K562 (cell line): ENCODE results near the gene SYMPK. TPM values are rescaled to one million over a fixed set of nuclear protein-coding genes. Genes with fewer than 3 reads are reported as not detected.

Source experiments
- ATF7 ChIP-seq: fragments of 450-650 bp; IDR thresholded peaks from 2 replicates; pipeline ENCODE4 v1.7.1; 2014; ENCODE audit warnings: mild to moderate bottlenecking, moderate library complexity
- BCLAF1 ChIP-seq, 2 experiments: fragments of 450-650 bp in 1 of 2; IDR thresholded peaks; 2 replicates each; pipeline ENCODE4 v1.6.1; 2011 to 2017; ENCODE audit warnings: low read depth in 2 of 2, antibody characterized with exemption in 1 of 2, borderline replicate concordance in 1 of 2, low read length in 1 of 2, mild to moderate bottlenecking in 1 of 2, mixed read lengths in 1 of 2; ENCODE audit not compliant: control insufficient read depth in 1 of 2
- BRCA1 ChIP-seq, 2 experiments: fragments of 450-650 bp in 1 of 2; sonication (generic) in 1 of 2; formaldehyde crosslinking in 1 of 2; IDR thresholded peaks; 2 replicates each; pipeline versions ENCODE4 v1.5.0 to v1.6.1; 2017 to 2020; ENCODE audit warnings: mild to moderate bottlenecking in 1 of 2, missing genetic modification reagents in 1 of 2
- CREB1 ChIP-seq, 2 experiments: sonication (generic) in 1 of 2; formaldehyde crosslinking in 1 of 2; IDR thresholded peaks; 2 replicates each; pipeline versions ENCODE4 v1.6.1 to v1.8.0; 2012 to 2022; ENCODE audit warnings: inconsistent platforms in 1 of 2, mild to moderate bottlenecking in 1 of 2, missing genetic modification reagents in 1 of 2, moderate library complexity in 1 of 2
- ESRRA ChIP-seq: fragments of 450-650 bp; IDR thresholded peaks from 2 replicates; pipeline ENCODE4 v1.6.1; 2014; ENCODE audit warnings: low read depth, mild to moderate bottlenecking, moderate library complexity, borderline replicate concordance
- ETS1 ChIP-seq: conservative IDR thresholded peaks from 2 replicates; pipeline ENCODE4 v1.6.1; 2011; ENCODE audit warnings: low read depth, mild to moderate bottlenecking, low read length; ENCODE audit not compliant: control insufficient read depth
- HDAC3 ChIP-seq: fragments of 450-650 bp; IDR thresholded peaks from 2 replicates; pipeline ENCODE4 v1.6.1; 2018; ENCODE audit warnings: borderline replicate concordance, mild to moderate bottlenecking, moderate library complexity; ENCODE audit not compliant: partially characterized antibody
- IFI16 ChIP-seq: fragments of 250-450 bp; sonication (Bioruptor Pico); IDR thresholded peaks from 2 replicates; pipeline ENCODE4 v2.1.2; 2022; ENCODE audit warnings: mild to moderate bottlenecking, inconsistent platforms
- KLF10 ChIP-seq: fragments of 250-450 bp; sonication (Bioruptor Pico); IDR thresholded peaks from 2 replicates; pipeline ENCODE4 v1.6.1; 2021; ENCODE audit warnings: matching md5 sums
- SMARCC2 ChIP-seq: fragments of 450-650 bp; IDR thresholded peaks from 2 replicates; pipeline ENCODE4 v1.6.1; 2017; ENCODE audit warnings: antibody characterized with exemption, moderate library complexity, mild to moderate bottlenecking, low read depth
- TAF15 ChIP-seq: fragments of 200-400 bp; formaldehyde crosslinking; IDR thresholded peaks from 2 replicates; pipeline ENCODE4 v1.6.1; 2017; ENCODE audit warnings: mild to moderate bottlenecking, low read depth, low read length, moderate library complexity
- TBL1XR1 ChIP-seq, 2 experiments: IDR thresholded peaks; 2 replicates each; pipeline ENCODE4 v1.6.1; 2012; ENCODE audit warnings: improper control_type of control experiment in 2 of 2, low read length in 2 of 2, mild to moderate bottlenecking in 1 of 2
- THRAP3 ChIP-seq: fragments of 450-650 bp; IDR thresholded peaks from 2 replicates; pipeline ENCODE4 v1.6.1; 2016; ENCODE audit warnings: mild to moderate bottlenecking, inconsistent platforms, borderline replicate concordance
- polyA plus RNA-seq, 8 experiments: library from polyadenylated mRNA; depleted of rRNA in 4 of 8; stranded (reverse) in 5 of 8; unstranded in 3 of 8; fragments of >200 nt; fragmentation: Nextera tagmentation in 2 of 8; fragmentation: Illumina TruSeq in 1 of 8; extraction: Ambion mirVana in 2 of 8; extraction: Trizol in 1 of 8; gene quantifications; 2 replicates each; pipeline versions ENCODE4 v1.2.1 to v1.2.3, GENCODE V29; 2011 to 2014; ENCODE audit warnings: inconsistent platforms in 1 of 8, missing spikeins in 1 of 8
- total RNA-seq, 7 experiments: library from RNA; depleted of rRNA in 6 of 7; stranded (reverse); fragments of >200 nt in 6 of 7; fragmentation: Illumina TruSeq in 2 of 7; extraction: Trizol in 2 of 7; gene quantifications; 2 replicates each; pipeline versions ENCODE4 v1.2.1 to v1.2.3, GENCODE V29; 2011 to 2021; ENCODE audit warnings: low replicate concordance in 1 of 7
- TF ChIP-seq, protein P1 (sequence below): fragments of 450-650 bp; formaldehyde crosslinking; IDR thresholded peaks from 2 replicates; pipeline ENCODE4 v1.4.0; 2022; ENCODE audit warnings: mild to moderate bottlenecking, moderate library complexity
- TF ChIP-seq, protein P2 (sequence below), 2 experiments: IDR thresholded peaks; 2 replicates each; pipeline ENCODE4 v1.6.1; 2012; ENCODE audit warnings: improper control_type of control experiment in 2 of 2, low read depth in 2 of 2, low read length in 2 of 2, borderline replicate concordance in 1 of 2
- TF ChIP-seq, protein P3 (sequence below): fragments of 450-650 bp; IDR thresholded peaks from 2 replicates; pipeline ENCODE4 v1.7.0; 2016; ENCODE audit warnings: borderline replicate concordance

SYMPK gene
- total and polyA plus RNA-seq, 9 of the 15 experiments (the other 6 are each of a cell fraction or from before 2014, with no cell fraction given): 0.73 to 95.5 (median 58.4) TPM

- TF ChIP-seq ATF7: peak; percentile 12; the same call in 1 of the 2 replicates
- TF ChIP-seq, protein P1, sequence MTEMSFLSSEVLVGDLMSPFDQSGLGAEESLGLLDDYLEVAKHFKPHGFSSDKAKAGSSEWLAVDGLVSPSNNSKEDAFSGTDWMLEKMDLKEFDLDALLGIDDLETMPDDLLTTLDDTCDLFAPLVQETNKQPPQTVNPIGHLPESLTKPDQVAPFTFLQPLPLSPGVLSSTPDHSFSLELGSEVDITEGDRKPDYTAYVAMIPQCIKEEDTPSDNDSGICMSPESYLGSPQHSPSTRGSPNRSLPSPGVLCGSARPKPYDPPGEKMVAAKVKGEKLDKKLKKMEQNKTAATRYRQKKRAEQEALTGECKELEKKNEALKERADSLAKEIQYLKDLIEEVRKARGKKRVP (CRISPR knock-in tag): no peak
- no peak for TF ChIP-seq TAF15
- TF ChIP-seq HDAC3: no peak
- TF ChIP-seq THRAP3: no peak
- no peak for TF ChIP-seq IFI16 (CRISPR knock-in tag)
- no peak for TF ChIP-seq ESRRA
- no peak for TF ChIP-seq CREB1 (IDR thresholded peaks at IDR 0.05)
- TF ChIP-seq CREB1 (CRISPR knock-in tag; IDR thresholded peaks at IDR 0.05): no peak
- no peak for TF ChIP-seq ETS1
- TF ChIP-seq, protein P2, sequence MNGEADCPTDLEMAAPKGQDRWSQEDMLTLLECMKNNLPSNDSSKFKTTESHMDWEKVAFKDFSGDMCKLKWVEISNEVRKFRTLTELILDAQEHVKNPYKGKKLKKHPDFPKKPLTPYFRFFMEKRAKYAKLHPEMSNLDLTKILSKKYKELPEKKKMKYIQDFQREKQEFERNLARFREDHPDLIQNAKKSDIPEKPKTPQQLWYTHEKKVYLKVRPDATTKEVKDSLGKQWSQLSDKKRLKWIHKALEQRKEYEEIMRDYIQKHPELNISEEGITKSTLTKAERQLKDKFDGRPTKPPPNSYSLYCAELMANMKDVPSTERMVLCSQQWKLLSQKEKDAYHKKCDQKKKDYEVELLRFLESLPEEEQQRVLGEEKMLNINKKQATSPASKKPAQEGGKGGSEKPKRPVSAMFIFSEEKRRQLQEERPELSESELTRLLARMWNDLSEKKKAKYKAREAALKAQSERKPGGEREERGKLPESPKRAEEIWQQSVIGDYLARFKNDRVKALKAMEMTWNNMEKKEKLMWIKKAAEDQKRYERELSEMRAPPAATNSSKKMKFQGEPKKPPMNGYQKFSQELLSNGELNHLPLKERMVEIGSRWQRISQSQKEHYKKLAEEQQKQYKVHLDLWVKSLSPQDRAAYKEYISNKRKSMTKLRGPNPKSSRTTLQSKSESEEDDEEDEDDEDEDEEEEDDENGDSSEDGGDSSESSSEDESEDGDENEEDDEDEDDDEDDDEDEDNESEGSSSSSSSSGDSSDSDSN (IDR thresholded peaks at IDR 0.05; ENCODE audit: borderline replicate concordance in 1 of 2, low read depth in 2 of 2, low read length in 2 of 2): no peak
- no peak for TF ChIP-seq SMARCC2
- TF ChIP-seq BCLAF1 (IDR thresholded peaks at IDR 0.05; ENCODE audit: borderline replicate concordance in 1 of 2, control insufficient read depth in 1 of 2, low read depth in 2 of 2, low read length in 1 of 2): 0 out of 4 replicates have a peak, but pooled peaks of 1 of the 2 experiments have one; percentile 38
- TF ChIP-seq KLF10 (CRISPR knock-in tag): no peak
- TF ChIP-seq BRCA1 (IDR thresholded peaks at IDR 0.05): no peak
- TF ChIP-seq BRCA1 (CRISPR knock-in tag; IDR thresholded peaks at IDR 0.05): no peak
- TF ChIP-seq TBL1XR1 (IDR thresholded peaks at IDR 0.05; ENCODE audit: low read length in 2 of 2): no peak
- TF ChIP-seq, protein P3, sequence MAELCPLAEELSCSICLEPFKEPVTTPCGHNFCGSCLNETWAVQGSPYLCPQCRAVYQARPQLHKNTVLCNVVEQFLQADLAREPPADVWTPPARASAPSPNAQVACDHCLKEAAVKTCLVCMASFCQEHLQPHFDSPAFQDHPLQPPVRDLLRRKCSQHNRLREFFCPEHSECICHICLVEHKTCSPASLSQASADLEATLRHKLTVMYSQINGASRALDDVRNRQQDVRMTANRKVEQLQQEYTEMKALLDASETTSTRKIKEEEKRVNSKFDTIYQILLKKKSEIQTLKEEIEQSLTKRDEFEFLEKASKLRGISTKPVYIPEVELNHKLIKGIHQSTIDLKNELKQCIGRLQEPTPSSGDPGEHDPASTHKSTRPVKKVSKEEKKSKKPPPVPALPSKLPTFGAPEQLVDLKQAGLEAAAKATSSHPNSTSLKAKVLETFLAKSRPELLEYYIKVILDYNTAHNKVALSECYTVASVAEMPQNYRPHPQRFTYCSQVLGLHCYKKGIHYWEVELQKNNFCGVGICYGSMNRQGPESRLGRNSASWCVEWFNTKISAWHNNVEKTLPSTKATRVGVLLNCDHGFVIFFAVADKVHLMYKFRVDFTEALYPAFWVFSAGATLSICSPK: 0 out of 2 replicates have a peak, but pooled peaks have one; percentile 34
Measured at GRCh38 chr19:45889210-45889885, 26.4 kb upstream of the SYMPK start (continued).
